Ovary (tissue), 3 donors: ENCODE results near the gene RNF113B.

Experiments used
- POLR2A ChIP-seq: fragments of 450-650 bp; IDR thresholded peaks from one replicate; pipeline ENCODE4 v1.6.1; 2017; ENCODE audit warnings: antibody characterized with exemption, mild to moderate bottlenecking, moderate library complexity
- TF ChIP-seq, protein P1 (sequence below), 3 donors: fragments of 450-650 bp in 2 of 3; fragments of 200-600 bp in 1 of 3; IDR thresholded peaks; one replicate each; pipeline versions ENCODE4 v1.5.1 to v1.8.0; 2016 to 2022; ENCODE audit warnings: antibody characterized with exemption in 3 of 3, mild to moderate bottlenecking in 1 of 3
- donor health status: DM: no; HTN: no; CAD: no.

DNA sequence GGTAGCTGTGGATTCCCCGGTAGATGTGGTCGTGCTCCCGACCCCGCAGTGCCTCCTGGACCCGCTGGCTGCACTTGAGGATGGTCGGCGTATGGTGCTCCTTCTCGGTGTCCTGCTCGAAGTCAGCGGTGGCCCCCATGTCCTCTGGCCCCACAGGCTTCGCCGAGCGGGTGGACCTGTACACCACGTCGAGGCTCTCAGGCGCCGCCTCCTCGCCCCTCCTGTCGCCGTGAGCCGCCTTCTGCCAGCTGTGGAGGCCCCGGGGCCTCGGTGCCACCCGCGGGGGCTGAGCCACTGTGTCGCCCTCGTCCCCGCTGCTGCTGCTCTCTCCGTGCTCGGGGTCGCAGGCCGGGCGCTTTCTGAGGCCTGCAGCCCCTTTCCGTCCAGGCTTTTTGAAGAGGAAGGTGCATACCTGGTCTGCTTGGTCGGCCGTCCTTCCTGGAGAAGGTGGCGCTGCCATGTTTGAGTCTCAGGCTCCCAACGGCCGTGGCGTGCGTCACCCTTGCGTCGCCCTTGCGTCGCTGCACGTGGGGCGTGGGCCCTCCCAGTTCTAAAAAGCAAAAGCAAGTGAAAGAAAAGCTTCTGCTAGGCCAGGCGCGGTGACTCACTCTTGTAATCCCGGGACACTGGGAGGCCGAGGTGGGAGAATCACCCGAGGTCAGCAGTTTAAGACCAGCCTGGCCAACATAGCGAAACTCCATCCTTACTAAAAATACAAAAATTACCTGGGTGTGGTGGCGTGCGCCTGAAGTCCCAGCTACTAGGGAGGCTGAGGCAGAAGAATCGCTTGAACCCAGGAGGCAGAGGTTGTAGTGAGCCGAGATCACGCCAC, at the start of gene RNF113B:
- TF ChIP-seq, protein P1, sequence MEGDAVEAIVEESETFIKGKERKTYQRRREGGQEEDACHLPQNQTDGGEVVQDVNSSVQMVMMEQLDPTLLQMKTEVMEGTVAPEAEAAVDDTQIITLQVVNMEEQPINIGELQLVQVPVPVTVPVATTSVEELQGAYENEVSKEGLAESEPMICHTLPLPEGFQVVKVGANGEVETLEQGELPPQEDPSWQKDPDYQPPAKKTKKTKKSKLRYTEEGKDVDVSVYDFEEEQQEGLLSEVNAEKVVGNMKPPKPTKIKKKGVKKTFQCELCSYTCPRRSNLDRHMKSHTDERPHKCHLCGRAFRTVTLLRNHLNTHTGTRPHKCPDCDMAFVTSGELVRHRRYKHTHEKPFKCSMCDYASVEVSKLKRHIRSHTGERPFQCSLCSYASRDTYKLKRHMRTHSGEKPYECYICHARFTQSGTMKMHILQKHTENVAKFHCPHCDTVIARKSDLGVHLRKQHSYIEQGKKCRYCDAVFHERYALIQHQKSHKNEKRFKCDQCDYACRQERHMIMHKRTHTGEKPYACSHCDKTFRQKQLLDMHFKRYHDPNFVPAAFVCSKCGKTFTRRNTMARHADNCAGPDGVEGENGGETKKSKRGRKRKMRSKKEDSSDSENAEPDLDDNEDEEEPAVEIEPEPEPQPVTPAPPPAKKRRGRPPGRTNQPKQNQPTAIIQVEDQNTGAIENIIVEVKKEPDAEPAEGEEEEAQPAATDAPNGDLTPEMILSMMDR (IDR thresholded peaks at IDR 0.05), result no peak
- no peak for TF ChIP-seq POLR2A
